ENCODE results near the gene SKI.
"Not testable (repeated sequence)": the region's sequence is repeated elsewhere in the genome, so short reads cannot be mapped to it uniquely, and the experiment has no call there.

SKI gene

DNA sequence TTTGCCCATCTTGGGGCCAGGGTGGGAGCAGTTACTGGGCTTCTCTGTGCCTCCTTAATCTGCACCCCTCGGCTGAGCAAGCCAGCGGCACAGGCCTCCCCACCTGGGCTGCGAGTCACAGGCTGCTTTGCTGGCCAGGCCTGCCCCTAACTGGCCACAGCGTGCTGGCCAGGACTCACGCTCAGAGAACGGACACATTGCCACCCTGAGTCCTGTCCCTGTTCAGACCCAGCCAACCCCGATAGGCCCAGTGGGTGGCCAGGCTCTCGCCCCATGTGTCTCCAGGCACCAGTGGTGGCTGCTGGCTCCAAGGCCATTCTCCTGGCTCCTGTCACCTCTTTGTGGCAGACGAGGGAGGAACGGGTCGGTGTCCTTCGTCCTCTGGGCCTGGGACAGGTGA is 101.9 kb downstream of the SKI start:
- H3K9me3 ChIP-seq (ENCODE audit: insufficient read depth, low read length, severe bottlenecking): no peaks in the 10 kb centered on the region
- no peaks in the 10 kb centered on the region for H3K79me2 ChIP-seq (ENCODE audit: insufficient read depth, low read length)
- H3K4me2 ChIP-seq (ENCODE audit: insufficient read depth, low read length): no peak overlapping the region
- no peaks in the 10 kb centered on the region for H3K27me3 ChIP-seq (ENCODE audit: insufficient read depth, low read length, poor library complexity)
- TF ChIP-seq, protein P1, sequence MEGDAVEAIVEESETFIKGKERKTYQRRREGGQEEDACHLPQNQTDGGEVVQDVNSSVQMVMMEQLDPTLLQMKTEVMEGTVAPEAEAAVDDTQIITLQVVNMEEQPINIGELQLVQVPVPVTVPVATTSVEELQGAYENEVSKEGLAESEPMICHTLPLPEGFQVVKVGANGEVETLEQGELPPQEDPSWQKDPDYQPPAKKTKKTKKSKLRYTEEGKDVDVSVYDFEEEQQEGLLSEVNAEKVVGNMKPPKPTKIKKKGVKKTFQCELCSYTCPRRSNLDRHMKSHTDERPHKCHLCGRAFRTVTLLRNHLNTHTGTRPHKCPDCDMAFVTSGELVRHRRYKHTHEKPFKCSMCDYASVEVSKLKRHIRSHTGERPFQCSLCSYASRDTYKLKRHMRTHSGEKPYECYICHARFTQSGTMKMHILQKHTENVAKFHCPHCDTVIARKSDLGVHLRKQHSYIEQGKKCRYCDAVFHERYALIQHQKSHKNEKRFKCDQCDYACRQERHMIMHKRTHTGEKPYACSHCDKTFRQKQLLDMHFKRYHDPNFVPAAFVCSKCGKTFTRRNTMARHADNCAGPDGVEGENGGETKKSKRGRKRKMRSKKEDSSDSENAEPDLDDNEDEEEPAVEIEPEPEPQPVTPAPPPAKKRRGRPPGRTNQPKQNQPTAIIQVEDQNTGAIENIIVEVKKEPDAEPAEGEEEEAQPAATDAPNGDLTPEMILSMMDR (IDR thresholded peaks at IDR 0.05; ENCODE audit: borderline replicate concordance, extremely low read depth, low read length, poor library complexity, severe bottlenecking): no peak
- no peak for TF ChIP-seq EZH2 (IDR thresholded peaks at IDR 0.05; ENCODE audit: borderline replicate concordance, low read depth, low read length, severe bottlenecking)
- no peak overlapping the region for H3K9ac ChIP-seq (ENCODE audit: low read depth, low read length)
- H3K4me1 ChIP-seq (ENCODE audit: insufficient read depth, low read length): no peaks in the 10 kb centered on the region
- no peak overlapping the region for H3K4me3 ChIP-seq (ENCODE audit: low read depth in 1 of 2, low read length in 2 of 2)
- H3K27ac ChIP-seq (ENCODE audit: low read length): no peak overlapping the region
- no peaks in the 10 kb centered on the region for H4K20me1 ChIP-seq (ENCODE audit: insufficient read depth, low read length)
- DNase-seq: no peak
- H3K36me3 ChIP-seq (ENCODE audit: insufficient read depth, low read length): no peaks in the 10 kb centered on the region
- no peak for ATAC-seq (ENCODE audit: insufficient read depth, low read depth)
- no peak overlapping the region for H2AFZ ChIP-seq (ENCODE audit: low read depth, low read length)

DNA sequence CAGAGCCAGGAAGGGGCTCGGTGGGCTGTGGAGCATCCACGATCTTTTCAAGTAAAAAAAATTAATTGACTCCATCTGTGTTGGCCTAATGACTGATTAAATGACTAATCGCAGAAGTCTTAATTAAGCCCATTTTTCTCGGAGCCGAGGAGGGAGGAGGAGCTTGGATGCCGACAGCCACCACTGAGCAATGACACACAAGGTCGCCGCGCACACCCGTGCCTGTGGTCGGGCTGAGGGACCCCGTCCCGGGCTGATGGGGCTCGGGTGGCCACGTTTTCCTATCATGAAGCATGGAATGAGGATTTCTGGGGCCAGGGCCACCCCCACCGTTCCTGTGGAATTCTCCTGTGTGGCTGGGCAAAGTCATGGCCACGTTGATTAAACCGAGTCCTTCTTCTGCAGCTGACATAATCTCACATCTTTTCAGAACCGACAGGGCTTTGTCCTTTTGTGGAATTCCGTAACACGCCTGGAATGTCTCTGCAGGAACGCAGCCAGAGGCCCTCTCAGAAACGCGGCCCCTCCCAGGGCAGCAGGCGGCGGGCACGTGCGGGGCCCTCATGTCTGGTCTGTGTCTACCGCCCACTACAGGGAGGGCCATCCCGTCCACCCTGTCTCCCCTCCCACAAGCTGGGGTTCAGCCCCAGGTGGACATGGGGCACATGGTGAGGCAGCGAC is 102.5 kb downstream of the SKI start:
- no peaks in the 10 kb centered on the region for H3K27me3 ChIP-seq (ENCODE audit: insufficient read depth, low read length, poor library complexity)
- H2AFZ ChIP-seq (ENCODE audit: low read depth, low read length): no peak overlapping the region
- no peaks in the 10 kb centered on the region for H4K20me1 ChIP-seq (ENCODE audit: insufficient read depth, low read length)
- H3K79me2 ChIP-seq (ENCODE audit: insufficient read depth, low read length): no peaks in the 10 kb centered on the region
- H3K4me2 ChIP-seq (ENCODE audit: insufficient read depth, low read length): no peak overlapping the region
- no peak overlapping the region for H3K27ac ChIP-seq (ENCODE audit: low read length)
- H3K4me1 ChIP-seq (ENCODE audit: insufficient read depth, low read length): no peaks in the 10 kb centered on the region
- no peaks in the 10 kb centered on the region for H3K36me3 ChIP-seq (ENCODE audit: insufficient read depth, low read length)
- no peak for DNase-seq
- no peak overlapping the region for H3K9ac ChIP-seq (ENCODE audit: low read depth, low read length)
- no peak overlapping the region for H3K4me3 ChIP-seq (ENCODE audit: low read depth in 1 of 2, low read length in 2 of 2)
- ATAC-seq (ENCODE audit: insufficient read depth, low read depth): no peak
- TF ChIP-seq EZH2 (IDR thresholded peaks at IDR 0.05; ENCODE audit: borderline replicate concordance, low read depth, low read length, severe bottlenecking): no peak
- TF ChIP-seq, protein P1 (IDR thresholded peaks at IDR 0.05; ENCODE audit: borderline replicate concordance, extremely low read depth, low read length, poor library complexity, severe bottlenecking): no peak
- no peaks in the 10 kb centered on the region for H3K9me3 ChIP-seq (ENCODE audit: insufficient read depth, low read length, severe bottlenecking)

DNA sequence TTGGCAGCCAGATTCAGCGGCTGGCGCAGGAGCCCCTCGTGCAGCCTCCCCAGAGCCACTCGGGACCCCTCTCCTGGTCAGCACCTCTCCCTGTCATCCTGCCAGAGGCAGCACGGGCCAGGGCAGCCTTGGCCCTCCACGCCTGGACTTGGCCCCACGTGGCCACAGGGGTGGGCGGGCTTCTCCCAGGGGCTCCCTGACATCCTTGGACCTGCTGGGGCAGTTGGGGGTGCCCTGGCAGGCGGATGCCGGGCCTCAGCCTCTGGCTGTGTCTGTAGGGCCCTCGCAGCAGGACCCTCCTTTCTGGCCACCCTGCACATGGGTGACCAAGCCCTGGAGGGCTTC is 103.1 kb downstream of the SKI start:
- Histone ChIP-seq H3K9ac (ENCODE audit: low read depth, low read length) (no peak overlapping the region), H3K4me1 (ENCODE audit: insufficient read depth, low read length) (no peaks in the 10 kb centered on the region), H3K4me3 (ENCODE audit: low read depth in 1 of 2, low read length in 2 of 2) (no peak overlapping the region), H3K36me3 (ENCODE audit: insufficient read depth, low read length) (no peaks in the 10 kb centered on the region), H3K9me3 (ENCODE audit: insufficient read depth, low read length, severe bottlenecking) (no peaks in the 10 kb centered on the region), H3K27me3 (ENCODE audit: insufficient read depth, low read length, poor library complexity) (no peaks in the 10 kb centered on the region), H4K20me1 (ENCODE audit: insufficient read depth, low read length) (no peaks in the 10 kb centered on the region), H2AFZ (ENCODE audit: low read depth, low read length) (no peak overlapping the region), H3K27ac (ENCODE audit: low read length) (no peak overlapping the region), H3K4me2 (ENCODE audit: insufficient read depth, low read length) (no peak overlapping the region), H3K79me2 (ENCODE audit: insufficient read depth, low read length) (no peaks in the 10 kb centered on the region)
- TF ChIP-seq, protein P1 (IDR thresholded peaks at IDR 0.05; ENCODE audit: borderline replicate concordance, extremely low read depth, low read length, poor library complexity, severe bottlenecking): no peak
- TF ChIP-seq EZH2 (IDR thresholded peaks at IDR 0.05; ENCODE audit: borderline replicate concordance, low read depth, low read length, severe bottlenecking): no peak
- DNase-seq (no peak), ATAC-seq (ENCODE audit: insufficient read depth, low read depth) (no peak)

DNA sequence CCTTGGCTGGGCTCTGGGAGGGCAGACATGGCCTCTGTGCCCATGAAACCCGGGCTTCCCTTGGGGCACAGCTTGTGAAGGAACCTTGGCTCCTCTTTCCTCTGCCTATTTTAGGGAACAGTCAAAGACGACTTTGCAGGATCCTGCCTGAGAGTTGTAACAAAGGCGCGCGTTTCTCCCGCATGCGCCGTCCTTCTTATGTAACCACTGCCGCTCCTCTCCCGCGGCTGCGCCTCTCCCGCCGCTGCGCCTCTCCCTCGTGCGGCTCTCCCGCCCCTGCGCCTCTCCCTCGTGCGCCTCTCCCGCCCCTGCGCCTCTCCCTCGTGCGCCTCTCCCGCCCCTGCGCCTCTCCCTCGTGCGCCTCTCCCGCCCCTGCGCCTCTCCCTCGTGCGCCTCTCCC is 103.5 kb downstream of the SKI start:
- not testable (repeated sequence) for H3K9me3 ChIP-seq (ENCODE audit: insufficient read depth, low read length, severe bottlenecking); DNase-seq; ATAC-seq (ENCODE audit: insufficient read depth, low read depth); H3K4me3 ChIP-seq (ENCODE audit: low read depth in 1 of 2, low read length in 2 of 2); H2AFZ ChIP-seq (ENCODE audit: low read depth, low read length); H3K27me3 ChIP-seq (ENCODE audit: insufficient read depth, low read length, poor library complexity); H3K4me2 ChIP-seq (ENCODE audit: insufficient read depth, low read length); H3K27ac ChIP-seq (ENCODE audit: low read length); H3K9ac ChIP-seq (ENCODE audit: low read depth, low read length); H4K20me1 ChIP-seq (ENCODE audit: insufficient read depth, low read length); H3K4me1 ChIP-seq (ENCODE audit: insufficient read depth, low read length); H3K79me2 ChIP-seq (ENCODE audit: insufficient read depth, low read length); H3K36me3 ChIP-seq (ENCODE audit: insufficient read depth, low read length)
